ENCODE measurements around the gene GRID1.

GRID1 gene

GRCh38 chr10:86169506-86170254 is 196.9 kb downstream of the GRID1 start:
- no peak for DNase-seq (ENCODE audit: low read depth)
- H3K4me3 ChIP-seq (ENCODE audit: low read depth, low read length): no peak overlapping the region

GRCh38 chr10:86169066-86169465 is 197.5 kb downstream of the GRID1 start:
- DNase-seq (ENCODE audit: low read depth): no peak
- no peak overlapping the region for H3K4me3 ChIP-seq (ENCODE audit: low read depth, low read length)

- no peak for DNase-seq (ENCODE audit: low read depth)
- H3K4me3 ChIP-seq (ENCODE audit: low read depth, low read length): no peak overlapping the region
Measured at GRCh38 chr10:86168256-86168655, 198.3 kb downstream of the GRID1 start.

- no peak overlapping the region for H3K4me3 ChIP-seq (ENCODE audit: low read depth, low read length)
Measured at GRCh38 chr10:86167762-86168128, 198.8 kb downstream of the GRID1 start.

GRCh38 chr10:86167121-86167761 is 199.4 kb downstream of the GRID1 start:
- DNase-seq (ENCODE audit: low read depth): no peak
- H3K4me3 ChIP-seq (ENCODE audit: low read depth, low read length): no peak overlapping the region

More at GRCh38 chr10:86167762-86168128, 198.8 kb downstream of the GRID1 start:
- no peak for DNase-seq (ENCODE audit: low read depth)

GRCh38 chr10:86165666-86166065 is 200.9 kb downstream of the GRID1 start:
- no peak overlapping the region for H3K4me3 ChIP-seq (ENCODE audit: low read depth, low read length)
- DNase-seq (ENCODE audit: low read depth): no peak

GRCh38 chr10:86164960-86165630 is 201.5 kb downstream of the GRID1 start:
- no peak for DNase-seq (ENCODE audit: low read depth)
- no peak overlapping the region for H3K4me3 ChIP-seq (ENCODE audit: low read depth, low read length)

GRCh38 chr10:86164174-86164774 is 202.3 kb downstream of the GRID1 start:
- H3K4me3 ChIP-seq (ENCODE audit: low read depth, low read length): no peak overlapping the region
- DNase-seq (ENCODE audit: low read depth): no peak

- no peak overlapping the region for H3K4me3 ChIP-seq (ENCODE audit: low read depth, low read length)
- DNase-seq (ENCODE audit: low read depth): no peak
Measured at GRCh38 chr10:86163522-86164173, 202.9 kb downstream of the GRID1 start.

- H3K4me3 ChIP-seq (ENCODE audit: low read depth, low read length): no peak overlapping the region
- no peak for DNase-seq (ENCODE audit: low read depth)
Measured at GRCh38 chr10:86162696-86163400, 203.7 kb downstream of the GRID1 start.

- no peak overlapping the region for H3K4me3 ChIP-seq (ENCODE audit: low read depth, low read length)
- no peak for DNase-seq (ENCODE audit: low read depth)
Measured at GRCh38 chr10:86162036-86162435, 204.6 kb downstream of the GRID1 start.

GRCh38 chr10:86160890-86161585 is 205.6 kb downstream of the GRID1 start:
- H3K4me3 ChIP-seq (ENCODE audit: low read depth, low read length): no peak overlapping the region
- no peak for DNase-seq (ENCODE audit: low read depth)

GRCh38 chr10:86159797-86160196 is 206.8 kb downstream of the GRID1 start:
- no peak overlapping the region for H3K4me3 ChIP-seq (ENCODE audit: low read depth, low read length)
- no peak for DNase-seq (ENCODE audit: low read depth)

- DNase-seq (ENCODE audit: low read depth): no peak
Measured at GRCh38 chr10:86155054-86155921, 211.3 kb downstream of the GRID1 start.

GRCh38 chr10:86153751-86154150 is 212.8 kb downstream of the GRID1 start:
- no peak overlapping the region for H3K4me3 ChIP-seq (ENCODE audit: low read depth, low read length)
- no peak for DNase-seq (ENCODE audit: low read depth)

More at GRCh38 chr10:86155054-86155921, 211.3 kb downstream of the GRID1 start:
- H3K4me3 ChIP-seq (ENCODE audit: low read depth, low read length): no peak overlapping the region

GRCh38 chr10:86152911-86153310 is 213.7 kb downstream of the GRID1 start:
- no peak for DNase-seq (ENCODE audit: low read depth)

GRCh38 chr10:86152354-86152753 is 214.2 kb downstream of the GRID1 start:
- no peak overlapping the region for H3K4me3 ChIP-seq (ENCODE audit: low read depth, low read length)
- no peak for DNase-seq (ENCODE audit: low read depth)

More at GRCh38 chr10:86152911-86153310, 213.7 kb downstream of the GRID1 start:
- H3K4me3 ChIP-seq (ENCODE audit: low read depth, low read length): no peak overlapping the region

GRCh38 chr10:86151613-86152012 is 215.0 kb downstream of the GRID1 start:
- no peak for DNase-seq (ENCODE audit: low read depth)
- no peak overlapping the region for H3K4me3 ChIP-seq (ENCODE audit: low read depth, low read length)

Measured in skeletal muscle cell (primary cell).